Gastroesophageal sphincter (tissue), 4 donors: ENCODE data around the gene VDAC1. TPM values are rescaled to one million over a fixed set of nuclear protein-coding genes. Genes with fewer than 3 reads are reported as not detected.
A peak's percentile ranks its signal among the peaks of the same experiment; 100 is the strongest.

Experiments
- ATAC-seq: fragments of 150-250 bp; one replicate; pipeline ENCODE4 v1.9.1; 2016; ENCODE audit warnings: mild to moderate bottlenecking, moderate library complexity
- H3K27ac ChIP-seq, 4 donors: fragments of 200-600 bp; sonication (generic) in 3 of 4; 1 replicate in 3 of 4; 2 replicates in 1 of 4; pipeline ENCODE4 v1.5.1; 2016 to 2019
- H3K27me3 ChIP-seq: fragments of 200-600 bp; sonication (generic); one replicate; pipeline ENCODE4 v1.5.1; 2019
- H3K36me3 ChIP-seq, 2 donors: fragments of 200-600 bp; sonication (generic); one replicate each; pipeline ENCODE4 v1.5.1; 2019; ENCODE audit warnings: control low read depth in 1 of 2
- H3K4me1 ChIP-seq, 3 donors: fragments of 200-600 bp; sonication (generic); 1 replicate in 2 of 3; 2 replicates in 1 of 3; pipeline ENCODE4 v1.5.1; 2016 to 2019; ENCODE audit warnings: control low read depth in 2 of 3
- H3K4me3 ChIP-seq, 2 donors: fragments of 200-600 bp; sonication (generic); one replicate each; pipeline ENCODE4 v1.5.1; 2019; ENCODE audit warnings: mild to moderate bottlenecking in 1 of 2, moderate library complexity in 1 of 2
- H3K9me3 ChIP-seq, 3 donors: fragments of 200-600 bp; sonication (generic); one replicate each; pipeline ENCODE4 v1.5.1; 2017 to 2019; ENCODE audit warnings: control low read depth in 2 of 3
- EP300 ChIP-seq: sonication (generic); formaldehyde crosslinking; IDR thresholded peaks from one replicate; pipeline ENCODE4 v1.6.1; 2017; ENCODE audit warnings: antibody characterized with exemption, mild to moderate bottlenecking
- POLR2A ChIP-seq, 2 donors: fragments of 450-650 bp; IDR thresholded peaks; one replicate each; pipeline ENCODE4 v1.6.1; 2017; ENCODE audit warnings: antibody characterized with exemption in 2 of 2, mild to moderate bottlenecking in 2 of 2, moderate library complexity in 1 of 2
- POLR2AphosphoS5 ChIP-seq: sonication (generic); formaldehyde crosslinking; IDR thresholded peaks from one replicate; pipeline ENCODE4 v1.6.1; 2017; ENCODE audit warnings: antibody characterized with exemption
- WGBS, 2 donors: methylation state at CpG; one replicate each; pipeline ENCODE4 v1.1.5; 2018; ENCODE audit warnings: low coverage in 1 of 2; 5-methylcytosine and 5-hydroxymethylcytosine counted together
- total RNA-seq, 4 donors: library from RNA; depleted of rRNA; stranded (reverse); fragments of >200 nt; gene quantifications; one replicate each; pipeline ENCODE4 v1.1.0, GENCODE V29; 2016
- TF ChIP-seq, protein P1 (sequence below), 4 experiments: fragments of 200-600 bp in 2 of 4; fragments of 450-650 bp in 2 of 4; sonication (generic) in 1 of 4; IDR thresholded peaks; one replicate each; pipeline ENCODE4 v1.5.1; 2017 to 2019; ENCODE audit warnings: antibody characterized with exemption in 4 of 4, mild to moderate bottlenecking in 2 of 4, moderate library complexity in 2 of 4

Gene VDAC1
- total RNA-seq, 4 donors from 2014 or later = 112 to 157 (median 131) TPM

DNA sequence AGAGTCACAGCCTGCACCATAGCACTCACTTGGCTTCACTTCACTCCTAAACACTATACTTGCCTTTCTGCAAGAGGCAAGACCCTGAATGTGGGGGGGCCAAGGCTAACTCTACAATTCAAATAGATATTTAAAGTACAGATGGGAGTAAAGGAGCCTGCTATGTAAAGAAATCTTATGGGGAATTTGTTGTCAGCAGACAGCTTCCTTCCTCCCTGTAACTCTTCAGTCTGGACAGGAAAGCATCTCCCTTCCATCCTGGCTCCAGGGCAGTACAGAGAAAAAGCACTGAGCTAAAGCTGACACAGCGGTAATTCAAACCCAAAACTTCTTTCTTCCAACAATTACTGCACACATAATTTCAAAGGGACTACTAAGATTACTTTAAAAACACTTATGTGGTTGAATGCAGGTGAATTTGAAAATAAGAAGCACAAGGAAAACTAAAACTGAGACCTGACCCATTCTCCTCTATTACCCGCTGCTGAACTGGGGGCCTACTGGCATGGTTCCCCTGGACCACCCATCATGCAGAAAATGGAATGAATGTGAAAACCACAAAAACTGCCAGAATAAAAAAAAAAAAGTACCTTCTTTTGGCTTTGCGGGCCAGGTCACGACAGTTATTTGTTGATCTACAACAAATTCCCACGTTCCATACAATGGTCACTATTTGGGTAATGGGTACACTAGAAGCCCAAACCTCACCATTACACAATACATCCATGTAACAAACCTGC, 13.4 kb downstream of the VDAC1 start:
- Histone ChIP-seq H3K4me3 (no peak overlapping the region), H3K36me3 (peaks cover 5 to 58% of the 10 kb centered on the region in 2 donors), H3K9me3 (no peaks in the 10 kb centered on the region), H3K27ac (peak overlapping the region in 2 of 4 donors; percentile 59 to 60), H3K4me1 (peaks cover 6 to 54% (median 32%) of the 10 kb centered on the region in 3 donors), H3K27me3 (no peaks in the 10 kb centered on the region)
- no peak for ATAC-seq
- TF ChIP-seq EP300 (no peak), POLR2AphosphoS5 (no peak), POLR2A (IDR thresholded peaks at IDR 0.05) (no peak)
- TF ChIP-seq, protein P1, sequence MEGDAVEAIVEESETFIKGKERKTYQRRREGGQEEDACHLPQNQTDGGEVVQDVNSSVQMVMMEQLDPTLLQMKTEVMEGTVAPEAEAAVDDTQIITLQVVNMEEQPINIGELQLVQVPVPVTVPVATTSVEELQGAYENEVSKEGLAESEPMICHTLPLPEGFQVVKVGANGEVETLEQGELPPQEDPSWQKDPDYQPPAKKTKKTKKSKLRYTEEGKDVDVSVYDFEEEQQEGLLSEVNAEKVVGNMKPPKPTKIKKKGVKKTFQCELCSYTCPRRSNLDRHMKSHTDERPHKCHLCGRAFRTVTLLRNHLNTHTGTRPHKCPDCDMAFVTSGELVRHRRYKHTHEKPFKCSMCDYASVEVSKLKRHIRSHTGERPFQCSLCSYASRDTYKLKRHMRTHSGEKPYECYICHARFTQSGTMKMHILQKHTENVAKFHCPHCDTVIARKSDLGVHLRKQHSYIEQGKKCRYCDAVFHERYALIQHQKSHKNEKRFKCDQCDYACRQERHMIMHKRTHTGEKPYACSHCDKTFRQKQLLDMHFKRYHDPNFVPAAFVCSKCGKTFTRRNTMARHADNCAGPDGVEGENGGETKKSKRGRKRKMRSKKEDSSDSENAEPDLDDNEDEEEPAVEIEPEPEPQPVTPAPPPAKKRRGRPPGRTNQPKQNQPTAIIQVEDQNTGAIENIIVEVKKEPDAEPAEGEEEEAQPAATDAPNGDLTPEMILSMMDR (IDR thresholded peaks at IDR 0.05) = no peak
- 89 to 92% methylated on average over 5 of the region's 5 CpGs for WGBS, 2 donors

DNA sequence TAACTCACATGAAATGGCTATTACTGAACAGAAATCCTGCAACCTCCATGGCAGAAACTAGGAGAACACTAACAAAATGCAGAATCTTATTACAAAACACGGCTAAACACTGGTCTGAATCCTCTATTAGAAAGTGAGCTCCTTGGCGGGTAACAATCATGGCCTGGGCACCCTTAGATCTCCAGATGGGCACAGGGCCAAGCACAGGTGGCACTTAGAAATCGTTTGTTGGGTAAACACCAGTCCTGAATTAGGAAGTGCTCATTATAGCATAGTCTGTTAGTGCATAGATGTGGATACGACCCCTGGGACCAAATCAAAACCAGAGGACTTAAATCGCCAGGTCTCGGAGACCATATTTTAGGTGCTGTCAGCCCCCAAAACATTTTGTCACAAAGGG, 14.4 kb downstream of the VDAC1 start:
- 54 to 90% methylated on average over 3 to 4 of the region's 6 CpGs for WGBS, 2 donors
- TF ChIP-seq EP300 (no peak), POLR2A (IDR thresholded peaks at IDR 0.05) (no peak), POLR2AphosphoS5 (no peak)
- TF ChIP-seq, protein P1 (IDR thresholded peaks at IDR 0.05) = no peak
- no peak overlapping the region for H3K27ac ChIP-seq
- H3K27me3 ChIP-seq = no peaks in the 10 kb centered on the region
- ATAC-seq = no peak
- H3K9me3 ChIP-seq = no peaks in the 10 kb centered on the region
- no peak overlapping the region for H3K4me3 ChIP-seq
- H3K4me1 ChIP-seq = peaks cover 6 to 45% (median 22%) of the 10 kb centered on the region in 3 donors
- peaks cover 5 to 67% of the 10 kb centered on the region in 2 donors for H3K36me3 ChIP-seq

- Histone ChIP-seq H3K27ac (no peak overlapping the region), H3K36me3 (peaks cover 5 to 100% of the 10 kb centered on the region in 2 donors), H3K4me1 (no peaks in the 10 kb centered on the region), H3K4me3 (no peak overlapping the region), H3K27me3 (no peaks in the 10 kb centered on the region), H3K9me3 (no peaks in the 10 kb centered on the region)
- ATAC-seq = no peak
- TF ChIP-seq, protein P1 (IDR thresholded peaks at IDR 0.05) = no peak
- WGBS, 2 donors = 88 to 100% methylated on average over 2 to 3 of the region's 3 CpGs
Observed at GRCh38 chr5:133985540-133986180, 19.1 kb downstream of the VDAC1 start.

GRCh38 chr5:133983674-133984073, 21.1 kb downstream of the VDAC1 start:
- no peak for ATAC-seq
- 70 to 74% methylated on average over 4 to 5 of the region's 5 CpGs for WGBS, 2 donors

More at GRCh38 chr5:133983674-133984073, 21.1 kb downstream of the VDAC1 start:
- TF ChIP-seq POLR2AphosphoS5 = no peak
- TF ChIP-seq EP300 = no peak
- no peak for TF ChIP-seq POLR2A (IDR thresholded peaks at IDR 0.05)
- TF ChIP-seq, protein P1 (IDR thresholded peaks at IDR 0.05) = no peak
- H3K4me1 ChIP-seq = no peaks in the 10 kb centered on the region
- H3K27me3 ChIP-seq = no peaks in the 10 kb centered on the region
- no peaks in the 10 kb centered on the region for H3K9me3 ChIP-seq
- no peak overlapping the region for H3K4me3 ChIP-seq
- no peak overlapping the region for H3K27ac ChIP-seq
- H3K36me3 ChIP-seq = peaks cover 0 to 99% of the 10 kb centered on the region in 2 donors
